ENCODE data around the gene TDRD12.
"Not testable (repeated sequence)": the region's sequence is repeated elsewhere in the genome, so short reads cannot be mapped to it uniquely, and the experiment has no call there.

Gene TDRD12

GRCh38 chr19:32857584-32857983, 138.0 kb downstream of the TDRD12 start:
- Histone ChIP-seq H3K9me3 (no peaks in the 10 kb centered on the region), H3K4me1 (no peaks in the 10 kb centered on the region), H3K4me3 (no peak overlapping the region), H3K36me3 (replicated peaks) (no peaks in the 10 kb centered on the region), H3K27me3 (ENCODE audit: low read depth) (no peaks in the 10 kb centered on the region)
- in situ Hi-C loops (cut with MboI; ENCODE audit: low sequenced_read_pairs), result no loop called here
- no peak for DNase-seq (ENCODE audit: low spot score in 2 of 2)

- Histone ChIP-seq H3K4me3 (no peak overlapping the region), H3K27me3 (ENCODE audit: low read depth) (no peaks in the 10 kb centered on the region), H3K4me1 (no peaks in the 10 kb centered on the region), H3K9me3 (no peaks in the 10 kb centered on the region), H3K36me3 (replicated peaks) (no peaks in the 10 kb centered on the region)
- in situ Hi-C loops (cut with MboI; ENCODE audit: low sequenced_read_pairs), result no loop called here
- DNase-seq (ENCODE audit: low spot score in 2 of 2), result no peak
Measured at GRCh38 chr19:32858155-32858554, 138.6 kb downstream of the TDRD12 start.

- DNase-seq (ENCODE audit: low spot score in 2 of 2), result no peak
- no peaks in the 10 kb centered on the region for H3K9me3 ChIP-seq
- no peak overlapping the region for H3K4me3 ChIP-seq
- H3K36me3 ChIP-seq (replicated peaks), result no peaks in the 10 kb centered on the region
- H3K27me3 ChIP-seq (ENCODE audit: low read depth), result no peaks in the 10 kb centered on the region
- H3K4me1 ChIP-seq, result no peaks in the 10 kb centered on the region
- in situ Hi-C loops (cut with MboI; ENCODE audit: low sequenced_read_pairs), result no loop called here
Measured at GRCh38 chr19:32858559-32858958, 139.0 kb downstream of the TDRD12 start.

GRCh38 chr19:32859591-32859990, 140.0 kb downstream of the TDRD12 start:
- no peak for DNase-seq (ENCODE audit: low spot score in 2 of 2)
- Histone ChIP-seq H3K27me3 (ENCODE audit: low read depth) (no peaks in the 10 kb centered on the region), H3K4me1 (no peaks in the 10 kb centered on the region), H3K4me3 (no peak overlapping the region), H3K9me3 (no peaks in the 10 kb centered on the region), H3K36me3 (replicated peaks) (no peaks in the 10 kb centered on the region)
- in situ Hi-C loops (cut with MboI; ENCODE audit: low sequenced_read_pairs), result no loop called here

- Histone ChIP-seq H3K36me3 (replicated peaks) (no peaks in the 10 kb centered on the region), H3K4me3 (no peak overlapping the region), H3K27me3 (ENCODE audit: low read depth) (no peaks in the 10 kb centered on the region), H3K4me1 (no peaks in the 10 kb centered on the region), H3K9me3 (no peaks in the 10 kb centered on the region)
- no peak for DNase-seq (ENCODE audit: low spot score in 2 of 2)
- in situ Hi-C loops (cut with MboI; ENCODE audit: low sequenced_read_pairs), result no loop called here
Measured at GRCh38 chr19:32861596-32861995, 142.0 kb downstream of the TDRD12 start.

- Histone ChIP-seq H3K9me3 (no peaks in the 10 kb centered on the region), H3K4me3 (no peak overlapping the region), H3K4me1 (no peaks in the 10 kb centered on the region), H3K36me3 (replicated peaks) (no peaks in the 10 kb centered on the region), H3K27me3 (ENCODE audit: low read depth) (no peaks in the 10 kb centered on the region)
- no peak for DNase-seq (ENCODE audit: low spot score in 2 of 2)
- in situ Hi-C loops (cut with MboI; ENCODE audit: low sequenced_read_pairs), result no loop called here
Measured at GRCh38 chr19:32862173-32862572, 142.6 kb downstream of the TDRD12 start.

GRCh38 chr19:32862741-32863140, 143.2 kb downstream of the TDRD12 start:
- Histone ChIP-seq H3K4me3 (no peak overlapping the region), H3K36me3 (replicated peaks) (no peaks in the 10 kb centered on the region), H3K4me1 (no peaks in the 10 kb centered on the region), H3K9me3 (no peaks in the 10 kb centered on the region), H3K27me3 (ENCODE audit: low read depth) (no peaks in the 10 kb centered on the region)
- in situ Hi-C loops (cut with MboI; ENCODE audit: low sequenced_read_pairs), result no loop called here
- DNase-seq (ENCODE audit: low spot score in 2 of 2), result no peak

GRCh38 chr19:32863301-32863700, 143.7 kb downstream of the TDRD12 start:
- DNase-seq (ENCODE audit: low spot score in 2 of 2), result no peak
- in situ Hi-C loops (cut with MboI; ENCODE audit: low sequenced_read_pairs), result no loop called here

GRCh38 chr19:32863841-32864240, 144.3 kb downstream of the TDRD12 start:
- no peak for DNase-seq (ENCODE audit: low spot score in 2 of 2)
- no peaks in the 10 kb centered on the region for H3K4me1 ChIP-seq
- no peaks in the 10 kb centered on the region for H3K27me3 ChIP-seq (ENCODE audit: low read depth)
- H3K9me3 ChIP-seq, result no peaks in the 10 kb centered on the region
- H3K36me3 ChIP-seq (replicated peaks), result no peaks in the 10 kb centered on the region
- in situ Hi-C loops (cut with MboI; ENCODE audit: low sequenced_read_pairs), result no loop called here
- no peak overlapping the region for H3K4me3 ChIP-seq

More at GRCh38 chr19:32863301-32863700, 143.7 kb downstream of the TDRD12 start:
- no peaks in the 10 kb centered on the region for H3K27me3 ChIP-seq (ENCODE audit: low read depth)
- H3K4me3 ChIP-seq, result no peak overlapping the region
- no peaks in the 10 kb centered on the region for H3K36me3 ChIP-seq (replicated peaks)
- no peaks in the 10 kb centered on the region for H3K9me3 ChIP-seq
- H3K4me1 ChIP-seq, result no peaks in the 10 kb centered on the region

GRCh38 chr19:32864318-32865007, 144.9 kb downstream of the TDRD12 start:
- DNase-seq (ENCODE audit: low spot score in 2 of 2), result no peak
- H3K9me3 ChIP-seq, result no peaks in the 10 kb centered on the region
- H3K27me3 ChIP-seq (ENCODE audit: low read depth), result no peaks in the 10 kb centered on the region
- H3K4me3 ChIP-seq, result no peak overlapping the region
- in situ Hi-C loops (cut with MboI; ENCODE audit: low sequenced_read_pairs), result no loop called here
- H3K4me1 ChIP-seq, result no peaks in the 10 kb centered on the region
- no peaks in the 10 kb centered on the region for H3K36me3 ChIP-seq (replicated peaks)

GRCh38 chr19:32865326-32865725, 145.8 kb downstream of the TDRD12 start:
- no peak for DNase-seq (ENCODE audit: low spot score in 2 of 2)
- Histone ChIP-seq H3K9me3 (no peaks in the 10 kb centered on the region), H3K4me1 (no peaks in the 10 kb centered on the region), H3K36me3 (replicated peaks) (no peaks in the 10 kb centered on the region), H3K27me3 (ENCODE audit: low read depth) (no peaks in the 10 kb centered on the region), H3K4me3 (no peak overlapping the region)
- in situ Hi-C loops (cut with MboI; ENCODE audit: low sequenced_read_pairs), result no loop called here

GRCh38 chr19:32866061-32866460, 146.5 kb downstream of the TDRD12 start:
- H3K4me3 ChIP-seq, result no peak overlapping the region
- in situ Hi-C loops (cut with MboI; ENCODE audit: low sequenced_read_pairs), result no loop called here
- H3K27me3 ChIP-seq (ENCODE audit: low read depth), result no peaks in the 10 kb centered on the region
- no peaks in the 10 kb centered on the region for H3K36me3 ChIP-seq (replicated peaks)
- DNase-seq (ENCODE audit: low spot score in 2 of 2), result no peak
- H3K9me3 ChIP-seq, result no peaks in the 10 kb centered on the region
- H3K4me1 ChIP-seq, result no peaks in the 10 kb centered on the region

GRCh38 chr19:32866564-32867265, 147.1 kb downstream of the TDRD12 start:
- in situ Hi-C loops (cut with MboI; ENCODE audit: low sequenced_read_pairs), result no loop called here
- H3K36me3 ChIP-seq (replicated peaks), result no peaks in the 10 kb centered on the region
- no peaks in the 10 kb centered on the region for H3K4me1 ChIP-seq
- H3K4me3 ChIP-seq, result no peak overlapping the region
- H3K27me3 ChIP-seq (ENCODE audit: low read depth), result no peaks in the 10 kb centered on the region
- DNase-seq (ENCODE audit: low spot score in 2 of 2), result no peak
- H3K9me3 ChIP-seq, result no peaks in the 10 kb centered on the region

- H3K36me3 ChIP-seq (replicated peaks); H3K27me3 ChIP-seq (ENCODE audit: low read depth); H3K4me1 ChIP-seq; H3K4me3 ChIP-seq; H3K9me3 ChIP-seq; in situ Hi-C loops (cut with MboI; ENCODE audit: low sequenced_read_pairs); DNase-seq (ENCODE audit: low spot score in 2 of 2): not testable (repeated sequence)
Measured at GRCh38 chr19:32867436-32867835, 147.9 kb downstream of the TDRD12 start.

Measured in HAP-1 (cell line).